GM12892 (cell line): ENCODE data around the gene RALGAPA2.

Experiments
- DNase-seq: peaks from one replicate; pipeline ENCODE4 v3.0.0; 2011; ENCODE audit not compliant: insufficient read length
- FAIRE-seq: peaks from 2 replicates; lab custom pipeline; 2011; peaks lifted over from hg19 to GRCh38; lab: Jason Lieb, UNC
- POLR2A ChIP-seq: IDR thresholded peaks from 2 replicates; pipeline ENCODE4 v1.6.1; 2011; ENCODE audit warnings: low read depth, low read length, control low read depth
- POLR2AphosphoS5 ChIP-seq: IDR thresholded peaks from 2 replicates; pipeline ENCODE4 v1.6.1; 2011; ENCODE audit warnings: low read depth, low read length, control low read depth
- TAF1 ChIP-seq: IDR thresholded peaks from 2 replicates; pipeline ENCODE4 v1.6.1; 2011; ENCODE audit warnings: low read depth, mild to moderate bottlenecking, control low read depth, low read length, borderline replicate concordance

RALGAPA2 gene

DNA sequence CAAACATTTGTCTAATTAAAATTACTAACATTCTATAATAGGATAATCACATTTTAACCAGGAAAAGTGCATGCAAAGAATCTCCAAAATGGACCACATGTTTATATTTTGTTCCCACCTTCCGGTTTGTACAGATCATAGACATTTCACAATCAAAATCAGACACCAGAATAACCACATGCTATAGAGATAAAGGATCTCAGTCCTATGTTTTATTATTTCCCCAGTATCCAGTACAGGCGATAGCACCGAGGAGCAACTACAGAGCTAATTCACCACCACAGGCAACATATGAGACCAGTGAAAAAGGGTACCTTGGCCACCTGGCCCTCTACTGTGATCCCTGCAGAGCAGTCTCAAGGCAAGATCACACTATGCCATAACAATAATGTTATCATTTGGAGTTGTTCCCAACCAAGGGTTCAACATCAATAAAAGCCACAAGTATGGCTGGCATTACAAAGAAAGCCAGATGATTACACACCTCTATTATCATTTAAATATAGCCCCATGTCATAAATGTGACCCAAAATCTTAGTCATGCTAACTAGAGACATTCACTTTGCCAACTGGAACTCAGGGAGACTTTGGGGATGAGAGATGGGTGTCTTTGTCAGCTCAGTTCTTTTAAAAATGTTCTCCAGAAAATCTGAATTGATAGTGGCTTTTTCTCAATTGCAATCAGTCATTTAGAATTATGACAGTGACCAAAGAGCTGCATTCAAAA, 46.7 kb downstream of the RALGAPA2 start:
- FAIRE-seq (no peak), DNase-seq (no peak)
- TF ChIP-seq POLR2A = no peak
- no peak for TF ChIP-seq TAF1
- no peak for TF ChIP-seq POLR2AphosphoS5

DNA sequence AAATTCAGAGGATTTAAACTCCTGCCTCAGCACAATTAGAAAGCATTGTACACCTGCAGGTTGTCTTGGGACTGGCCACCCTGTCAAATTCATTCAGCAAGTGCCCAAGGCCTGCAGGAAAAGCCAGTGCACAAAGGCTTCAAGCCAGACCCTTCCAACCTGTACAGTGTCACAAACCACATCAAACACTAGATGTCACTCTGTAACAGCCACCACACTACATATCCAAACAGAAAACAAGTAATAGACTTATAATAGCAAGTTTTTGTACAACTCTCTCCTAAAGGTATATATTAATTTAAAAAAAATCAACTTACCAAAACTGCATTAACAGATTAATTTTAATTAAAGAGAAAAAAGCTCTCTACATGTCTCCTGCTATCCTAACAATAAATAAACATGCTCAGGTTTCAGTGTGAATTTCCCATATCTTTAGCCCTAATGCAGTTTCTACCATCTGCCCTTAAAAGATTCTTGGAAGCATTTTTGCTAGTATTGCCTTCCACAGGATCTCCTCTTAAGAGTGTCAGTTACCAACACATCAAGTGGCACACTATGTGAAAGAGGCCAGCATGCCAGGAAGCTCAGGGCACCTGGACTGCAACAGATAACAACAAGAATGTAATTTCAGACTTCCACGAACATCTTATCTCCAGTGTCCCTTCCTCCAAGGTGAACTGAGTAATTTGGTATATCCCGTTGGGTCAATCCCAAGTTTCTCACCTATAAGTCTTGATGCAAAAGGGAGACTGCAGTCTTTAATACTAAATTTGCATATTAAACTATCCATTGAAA, 47.5 kb downstream of the RALGAPA2 start:
- peak; percentile 70 for FAIRE-seq
- no peak for DNase-seq
- no peak for TF ChIP-seq TAF1
- no peak for TF ChIP-seq POLR2AphosphoS5
- TF ChIP-seq POLR2A = no peak

DNA sequence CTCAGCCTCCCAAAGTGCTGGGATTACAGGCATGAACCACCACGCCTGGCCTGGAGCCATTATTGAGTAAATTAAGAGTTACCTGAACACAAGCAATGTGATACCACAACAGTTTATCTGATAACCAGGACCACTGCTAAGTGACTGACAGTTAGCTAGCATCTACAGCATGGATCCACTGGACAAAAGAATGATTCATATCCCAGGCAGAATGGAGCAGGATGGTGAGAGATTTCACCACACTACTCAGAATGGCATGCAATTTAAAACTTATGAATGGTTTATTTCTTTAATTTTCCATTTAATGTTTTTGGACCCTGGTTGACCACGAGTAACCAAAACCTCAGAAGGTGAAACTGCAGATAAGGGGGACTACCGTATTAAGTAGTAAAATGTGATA, 48.6 kb downstream of the RALGAPA2 start:
- no peak for TF ChIP-seq POLR2A
- TF ChIP-seq POLR2AphosphoS5 = no peak
- no peak for TF ChIP-seq TAF1

DNA sequence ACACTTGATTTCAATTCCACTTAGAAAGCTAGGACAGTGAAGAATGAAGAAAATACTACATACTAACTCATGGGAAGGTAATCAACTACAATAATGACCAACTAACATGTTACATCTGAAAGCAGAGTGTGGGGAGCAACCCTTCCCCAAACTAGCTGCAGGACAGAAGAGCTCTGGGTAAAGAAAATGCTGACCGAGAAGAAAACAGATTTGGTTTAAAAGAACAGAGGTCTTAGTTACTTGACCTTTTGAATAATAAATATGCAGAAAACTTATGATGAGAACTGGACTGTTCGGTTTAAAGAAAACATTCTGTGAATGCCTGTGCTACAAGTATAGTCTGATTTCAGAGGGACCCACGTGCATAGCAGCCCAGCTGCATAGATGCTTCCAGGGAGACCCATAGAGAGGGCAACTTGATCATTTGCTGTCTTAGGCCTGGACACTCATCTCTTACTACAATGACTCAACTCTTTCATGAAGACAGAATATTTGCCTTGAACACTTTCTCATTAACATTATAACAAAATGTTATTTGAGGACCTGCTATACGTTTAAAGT, 53.5 kb downstream of the RALGAPA2 start:
- no peak for FAIRE-seq
- TF ChIP-seq POLR2A (no peak), TAF1 (no peak), POLR2AphosphoS5 (no peak)
- DNase-seq = no peak

More for the DNA sequence above, 48.6 kb downstream of the RALGAPA2 start:
- no peak for DNase-seq
- no peak for FAIRE-seq

DNA sequence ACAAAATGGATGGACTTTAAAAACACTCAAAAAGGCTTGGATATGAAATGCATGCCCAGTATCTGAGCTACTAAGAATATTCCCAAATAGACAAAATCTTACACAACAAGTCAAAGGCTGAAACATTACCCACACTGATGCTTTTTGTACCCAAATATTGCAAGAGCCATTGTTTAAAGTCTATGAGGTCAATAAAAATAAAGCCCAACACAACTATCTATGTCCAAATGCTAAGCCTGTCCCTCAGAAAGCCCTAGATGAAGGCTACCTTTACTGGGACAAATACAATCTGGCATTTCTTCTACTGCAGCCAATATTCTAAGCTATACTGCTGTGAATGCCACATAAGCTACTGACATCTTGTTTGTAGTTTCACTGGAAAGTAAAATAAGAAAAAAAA, 54.3 kb downstream of the RALGAPA2 start:
- FAIRE-seq = no peak
- TF ChIP-seq POLR2A (no peak), TAF1 (no peak), POLR2AphosphoS5 (no peak)
- no peak for DNase-seq

DNA sequence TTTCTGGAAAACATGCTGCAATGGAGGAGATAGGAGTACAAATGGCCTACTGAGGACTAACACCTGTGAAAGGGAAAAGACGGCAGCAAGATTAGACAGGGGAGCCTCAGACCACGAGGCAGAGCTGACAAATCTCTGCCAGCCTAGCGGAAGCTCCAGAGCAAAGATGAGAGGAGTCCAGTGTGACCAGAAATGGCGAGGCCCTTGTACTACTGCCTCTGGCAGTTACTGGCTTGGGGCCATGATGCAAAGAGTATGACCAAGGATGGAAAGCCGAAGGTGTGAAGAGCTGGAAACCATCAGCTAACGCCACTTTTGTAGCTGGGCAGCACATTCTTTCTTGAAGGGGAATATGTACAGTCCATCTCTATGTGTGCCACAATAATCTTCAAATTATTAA, 55.4 kb downstream of the RALGAPA2 start:
- FAIRE-seq (no peak), DNase-seq (no peak)
- TF ChIP-seq POLR2A = no peak
- TF ChIP-seq POLR2AphosphoS5 = no peak
- no peak for TF ChIP-seq TAF1

DNA sequence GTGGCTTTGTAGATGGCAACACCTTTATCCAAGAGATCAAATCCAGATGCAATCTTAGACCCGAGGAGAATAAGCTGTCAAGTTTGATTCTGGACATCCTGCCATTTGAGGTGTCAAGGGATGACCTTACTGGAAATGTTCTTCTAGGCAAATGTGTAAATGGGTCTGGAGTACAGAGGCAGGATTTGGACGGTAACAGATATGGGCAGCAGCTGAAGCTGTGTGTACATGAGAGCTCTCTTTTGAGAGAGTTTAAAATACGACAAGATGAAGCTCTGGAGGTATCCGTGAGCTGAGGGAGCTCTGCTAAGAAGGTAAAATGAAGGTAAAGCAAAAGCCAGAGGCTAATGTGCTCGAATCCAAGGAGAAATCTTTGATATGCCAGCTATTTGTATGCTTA, 56.6 kb downstream of the RALGAPA2 start:
- FAIRE-seq = no peak

DNA sequence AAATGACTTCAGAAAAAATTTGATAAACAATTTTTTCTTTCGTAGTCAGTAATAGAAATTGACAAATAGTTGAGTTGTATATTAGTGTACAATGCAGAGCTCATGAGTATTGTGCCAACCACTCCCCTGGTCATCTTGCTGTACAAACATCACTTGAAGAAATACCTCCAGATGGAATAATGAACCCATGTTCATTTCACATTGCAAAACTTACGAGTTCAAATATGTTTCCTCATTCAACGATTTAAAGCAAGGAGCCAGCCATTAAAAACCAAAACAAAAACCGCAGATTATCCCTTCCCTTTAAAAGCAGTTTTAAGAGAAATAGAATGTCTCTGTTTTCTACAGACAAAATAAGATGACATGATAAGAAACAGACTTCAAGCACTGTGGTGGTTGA, 62.5 kb downstream of the RALGAPA2 start:
- TF ChIP-seq TAF1 (no peak), POLR2A (no peak), POLR2AphosphoS5 (no peak)
- FAIRE-seq = no peak
- no peak for DNase-seq

More for the DNA sequence above, 56.6 kb downstream of the RALGAPA2 start:
- TF ChIP-seq POLR2AphosphoS5 (no peak), POLR2A (no peak), TAF1 (no peak)
- no peak for DNase-seq

DNA sequence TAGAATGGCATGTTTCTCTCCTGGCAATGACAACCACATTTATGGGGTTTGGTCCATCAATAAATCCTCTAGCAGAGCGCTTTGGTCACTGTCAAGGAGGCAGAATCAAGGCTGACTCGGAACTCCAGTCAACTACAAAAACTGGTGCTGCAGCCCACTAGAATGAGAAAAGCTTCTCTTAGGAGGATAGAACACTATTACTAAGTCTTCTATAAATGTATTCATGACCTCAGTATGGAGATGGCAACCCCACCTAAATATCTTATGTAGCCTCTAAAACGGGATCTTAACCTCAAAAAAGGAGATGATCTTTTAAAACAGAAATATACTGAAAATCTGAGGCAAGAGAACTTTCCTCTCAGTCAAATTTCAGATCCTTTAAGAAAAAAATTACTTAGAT, 68.5 kb downstream of the RALGAPA2 start:
- no peak for DNase-seq
- TF ChIP-seq TAF1 = no peak
- no peak for TF ChIP-seq POLR2A
- no peak for TF ChIP-seq POLR2AphosphoS5
- no peak for FAIRE-seq

DNA sequence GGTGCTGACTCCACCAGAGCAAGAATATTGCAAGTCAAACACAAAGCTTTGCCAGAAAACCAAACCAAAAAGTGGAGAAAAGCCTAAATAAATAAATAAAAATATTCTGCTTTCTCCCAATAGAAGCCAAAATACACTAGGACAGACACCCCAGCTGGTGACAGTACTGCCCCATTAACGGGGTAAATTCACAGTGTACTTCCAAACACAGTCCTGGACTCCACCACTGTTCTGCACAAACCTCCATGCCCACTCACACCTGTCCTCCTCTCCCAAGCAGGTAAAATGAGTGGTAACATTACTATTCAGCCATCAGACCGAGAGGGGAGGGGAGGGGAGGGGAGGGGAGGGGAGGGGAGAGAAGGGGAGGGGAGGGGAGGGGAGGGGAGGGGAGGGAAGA, 70.7 kb downstream of the RALGAPA2 start:
- no peak for TF ChIP-seq POLR2A
- no peak for TF ChIP-seq TAF1
- TF ChIP-seq POLR2AphosphoS5 = no peak
- DNase-seq (no peak), FAIRE-seq (no peak)

DNA sequence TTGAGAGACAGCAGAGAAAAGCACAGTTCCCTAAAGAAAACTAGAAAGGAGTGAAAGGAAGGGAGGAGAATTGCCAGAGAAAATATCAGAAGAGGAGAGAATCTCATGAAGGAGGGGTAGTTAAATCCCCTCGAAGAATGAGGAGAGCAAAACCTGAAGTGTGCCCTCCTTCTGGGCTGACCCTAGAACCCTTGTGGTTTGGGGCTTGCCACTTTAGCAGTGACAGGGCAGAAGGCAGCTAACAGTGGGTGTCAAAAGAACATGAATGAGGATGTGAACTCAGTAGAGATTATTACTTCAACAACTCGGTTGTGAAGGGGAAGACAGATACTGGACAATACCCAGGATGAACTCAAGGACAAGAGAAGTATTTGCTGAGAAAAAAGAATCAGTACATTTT, 73.6 kb downstream of the RALGAPA2 start:
- TF ChIP-seq TAF1 = no peak
- TF ChIP-seq POLR2A = no peak
- no peak for TF ChIP-seq POLR2AphosphoS5
- FAIRE-seq (no peak), DNase-seq (no peak)

DNA sequence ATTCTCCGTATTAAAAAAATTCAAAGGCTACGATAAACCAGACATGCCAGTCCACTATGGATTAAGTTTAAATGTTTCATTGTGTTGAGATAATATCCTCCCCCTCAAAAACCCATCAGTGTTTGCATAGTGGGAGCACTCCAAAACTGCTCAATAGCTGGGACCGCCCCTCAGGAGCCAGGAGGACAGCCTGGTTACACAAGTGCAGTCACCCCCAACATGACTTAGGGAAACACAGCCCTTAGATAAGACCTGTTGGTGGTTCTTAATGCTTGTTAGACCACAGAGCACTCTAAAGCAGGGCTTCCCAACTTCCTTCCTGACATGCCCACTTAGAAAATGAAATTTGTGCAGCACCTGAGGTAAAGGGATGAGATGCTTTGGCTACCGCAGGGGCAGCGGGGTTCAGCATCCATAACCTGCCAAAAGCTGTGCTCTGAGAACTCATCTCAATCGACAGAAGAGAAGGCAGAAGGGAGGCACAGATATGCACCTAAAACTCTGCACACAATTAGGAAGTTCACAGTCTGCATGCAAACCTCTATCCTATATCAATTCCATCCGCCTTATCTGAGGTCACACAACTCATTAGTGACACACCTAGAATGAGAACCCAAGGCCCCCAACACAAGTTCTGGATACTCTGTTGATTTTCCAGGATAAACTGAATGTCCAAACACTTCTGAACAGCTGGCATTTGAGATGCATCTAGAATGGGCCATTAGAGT, 74.3 kb downstream of the RALGAPA2 start:
- no peak for TF ChIP-seq TAF1
- TF ChIP-seq POLR2A = no peak
- no peak for TF ChIP-seq POLR2AphosphoS5
- no peak for DNase-seq
- FAIRE-seq = no peak
